Measurements from ENCODE around the gene RASGRP2.

Gene RASGRP2

DNA sequence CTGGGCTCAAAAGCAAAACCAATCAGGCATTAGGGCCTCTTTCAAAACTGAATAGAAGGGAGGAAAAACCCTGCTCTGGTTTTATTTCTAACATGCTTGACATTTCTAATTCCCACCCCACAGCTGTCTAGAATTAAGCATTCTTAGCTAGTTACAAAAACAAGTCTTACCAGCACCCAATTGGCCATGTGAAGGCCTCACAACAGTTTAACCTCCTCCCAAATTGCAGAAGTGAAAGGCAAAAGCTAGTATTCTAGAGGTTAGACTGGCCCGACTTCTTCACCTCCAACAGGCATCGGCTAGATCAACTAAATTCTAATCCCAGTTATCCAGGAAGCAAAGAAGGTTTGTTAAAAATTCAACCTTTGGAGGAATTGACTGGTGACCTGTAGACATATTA lies 27.9 kb upstream of the RASGRP2 start:
- no peak for DNase-seq (ENCODE audit: low read depth in 2 of 2)

- no peak for DNase-seq (ENCODE audit: low read depth in 2 of 2)
These were observed 26.2 kb upstream of the RASGRP2 start for GRCh38 chr11:64770120-64770519.

DNA sequence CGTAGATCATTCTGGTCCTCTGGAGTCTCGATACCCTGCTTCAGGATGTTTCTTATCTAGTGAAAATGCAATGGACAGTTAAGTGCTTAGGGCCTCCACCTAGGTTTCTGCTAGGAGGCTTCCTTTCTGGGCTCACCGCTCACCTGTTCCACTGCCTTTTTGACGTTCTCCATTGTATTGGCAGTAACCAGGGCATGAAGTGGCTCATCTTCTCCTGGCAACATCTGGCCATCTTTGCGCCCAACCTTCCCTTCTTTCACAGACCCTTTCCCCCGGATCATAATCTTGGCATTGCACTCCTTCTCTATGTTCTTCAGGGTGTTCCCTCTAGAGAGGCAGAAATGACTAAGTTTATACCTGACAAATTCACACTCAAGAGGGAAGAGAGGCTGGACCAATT lies 25.3 kb upstream of the RASGRP2 start:
- no peak for DNase-seq (ENCODE audit: low read depth in 2 of 2)

- DNase-seq (ENCODE audit: low read depth in 2 of 2): no peak
These were observed 24.4 kb upstream of the RASGRP2 start for GRCh38 chr11:64768300-64768694.

- DNase-seq (ENCODE audit: low read depth in 2 of 2): peak in 1 of 2 donors; percentile 71
These were observed 23.7 kb upstream of the RASGRP2 start for GRCh38 chr11:64767344-64768299.

DNA sequence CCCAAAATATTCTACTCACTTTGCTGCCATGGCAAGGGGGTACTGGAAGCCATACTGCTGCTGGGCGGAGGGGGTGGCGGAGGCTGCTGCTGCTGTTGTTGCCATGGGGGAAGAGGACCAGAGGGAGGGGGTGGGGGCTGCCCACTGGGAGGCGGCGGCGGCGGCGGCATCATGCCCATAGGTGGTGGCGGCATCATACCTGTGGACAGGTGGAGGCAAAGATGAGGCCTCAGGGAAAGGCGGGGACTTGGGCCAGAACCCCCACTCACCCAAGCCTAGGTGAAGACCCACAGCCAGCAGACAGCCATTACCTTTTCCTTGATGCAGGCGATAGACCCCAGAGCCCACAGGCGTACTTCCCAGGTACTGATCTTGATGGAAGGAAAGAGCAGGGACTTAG lies 22.9 kb upstream of the RASGRP2 start:
- DNase-seq (ENCODE audit: low read depth in 2 of 2): no peak

- DNase-seq (ENCODE audit: low read depth in 2 of 2): no peak
These were observed 22.1 kb upstream of the RASGRP2 start for GRCh38 chr11:64765851-64766665.

DNA sequence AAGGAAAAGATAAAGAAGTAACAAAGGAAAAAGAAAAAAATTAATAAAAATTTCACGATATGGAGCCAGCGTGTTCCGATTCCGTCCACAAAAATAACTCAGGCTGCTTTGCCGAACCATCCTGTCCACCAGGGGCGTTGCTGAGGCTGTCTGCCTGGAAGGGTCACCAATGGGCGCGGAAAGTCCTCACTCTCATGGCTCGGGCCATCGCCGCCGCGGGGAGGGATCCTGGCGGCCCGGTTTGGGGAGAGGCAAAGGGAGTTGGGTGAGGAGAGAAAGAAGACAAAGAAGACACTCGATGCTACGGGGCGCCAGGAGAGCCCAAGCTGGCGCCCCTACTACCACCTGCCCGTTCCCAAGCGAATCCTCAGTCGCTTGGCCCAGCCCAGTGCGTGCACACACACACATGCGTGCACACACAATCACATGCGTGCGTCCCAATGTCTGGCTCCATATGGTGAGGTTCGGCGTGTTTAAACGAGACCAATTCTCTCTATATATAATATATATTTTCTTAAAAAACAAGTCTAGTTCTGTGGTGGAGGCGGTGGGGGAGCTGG lies 21.4 kb upstream of the RASGRP2 start:
- no peak for DNase-seq (ENCODE audit: low read depth in 2 of 2)

- no peak for DNase-seq (ENCODE audit: low read depth in 2 of 2)
These were observed 20.8 kb upstream of the RASGRP2 start for GRCh38 chr11:64764753-64765152.

GRCh38 chr11:64764040-64764611 lies 20.2 kb upstream of the RASGRP2 start:
- no peak for DNase-seq (ENCODE audit: low read depth in 2 of 2)

DNA sequence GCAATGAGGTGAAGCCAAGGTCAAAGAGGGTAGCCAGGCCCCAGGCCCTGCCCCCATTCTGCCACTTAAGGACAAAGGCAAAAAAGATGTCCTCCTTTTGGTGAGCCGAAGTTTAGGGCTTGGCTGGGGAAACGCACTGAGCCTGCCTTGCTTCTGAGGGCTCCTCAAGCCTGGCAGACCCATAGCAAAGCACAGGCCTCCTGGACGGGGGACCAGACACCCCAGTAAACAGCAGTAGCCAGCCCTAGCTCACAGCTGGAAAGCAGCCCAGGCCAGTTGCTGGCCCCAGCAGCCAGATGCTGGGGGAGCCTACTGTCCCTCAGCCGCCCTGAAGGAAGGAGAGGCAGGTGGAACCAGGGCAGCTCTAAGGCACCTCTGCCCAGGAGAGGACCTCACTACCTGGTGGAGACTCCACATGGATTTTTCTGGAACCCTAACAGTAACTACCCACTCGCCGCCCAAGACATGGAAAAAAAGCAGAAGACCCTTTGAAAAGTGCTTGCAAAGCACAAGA lies 19.6 kb upstream of the RASGRP2 start:
- no peak for DNase-seq (ENCODE audit: low read depth in 2 of 2)

DNA sequence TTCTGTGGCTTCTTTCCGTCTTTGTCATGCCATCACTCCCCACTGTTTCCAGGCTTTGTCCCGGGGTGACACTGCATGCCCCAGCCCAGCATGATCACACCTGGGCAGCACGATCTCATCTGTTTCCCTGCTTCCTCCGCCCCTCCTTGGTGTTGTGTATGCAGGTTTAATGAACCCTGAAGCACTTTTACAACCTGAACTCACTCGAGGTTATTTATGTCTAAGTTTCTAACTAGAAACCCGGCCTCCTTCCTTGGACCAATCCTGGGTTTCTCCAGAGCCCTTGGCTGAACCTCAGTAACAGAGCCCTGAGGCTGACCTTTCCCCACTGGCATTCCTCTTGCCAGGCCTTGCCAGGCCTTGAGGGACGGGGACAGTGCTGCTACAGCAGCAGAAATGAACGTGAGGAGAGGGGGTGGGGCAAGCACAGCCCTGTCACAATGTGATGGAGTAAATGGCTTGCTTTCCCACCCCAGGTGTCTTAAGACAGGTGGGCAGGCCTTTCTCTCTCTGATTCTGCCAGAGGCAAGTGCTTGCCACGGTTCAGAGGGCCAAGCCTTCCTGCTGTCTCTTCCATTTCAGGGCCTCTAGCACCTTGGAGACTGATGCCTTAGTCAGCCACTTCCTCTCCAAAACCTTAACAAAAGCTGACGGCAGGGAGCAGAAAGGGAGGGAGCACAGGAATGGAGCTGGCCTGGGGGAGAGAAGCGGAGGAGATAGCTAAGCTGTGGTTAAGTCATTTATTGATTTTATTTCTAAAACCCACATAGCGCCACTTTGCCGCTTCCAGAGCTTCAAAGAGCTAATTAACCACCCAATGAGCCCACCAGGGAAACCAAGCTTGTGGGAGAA lies 19.0 kb upstream of the RASGRP2 start:
- no peak for DNase-seq (ENCODE audit: low read depth in 2 of 2)

DNA sequence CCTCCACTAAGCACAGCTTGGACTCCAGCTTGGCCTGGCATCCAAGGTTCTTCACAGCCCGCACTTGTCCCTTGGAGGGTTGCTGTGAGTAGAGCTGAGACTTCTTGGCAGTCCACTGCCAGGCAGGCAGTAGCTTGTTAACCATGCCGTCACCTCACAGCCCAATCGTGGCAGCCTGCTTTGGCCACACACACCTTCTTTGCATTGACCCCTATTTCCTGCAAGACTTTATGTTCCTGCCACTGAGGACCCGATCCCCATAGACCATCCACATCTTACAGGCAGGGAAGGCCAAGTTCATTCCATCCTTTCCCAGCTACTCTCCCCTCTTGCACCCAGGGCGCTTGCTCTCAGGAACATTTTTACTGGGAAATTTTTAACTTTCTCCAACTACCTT lies 18.3 kb upstream of the RASGRP2 start:
- no peak for DNase-seq (ENCODE audit: low read depth in 2 of 2)

DNA sequence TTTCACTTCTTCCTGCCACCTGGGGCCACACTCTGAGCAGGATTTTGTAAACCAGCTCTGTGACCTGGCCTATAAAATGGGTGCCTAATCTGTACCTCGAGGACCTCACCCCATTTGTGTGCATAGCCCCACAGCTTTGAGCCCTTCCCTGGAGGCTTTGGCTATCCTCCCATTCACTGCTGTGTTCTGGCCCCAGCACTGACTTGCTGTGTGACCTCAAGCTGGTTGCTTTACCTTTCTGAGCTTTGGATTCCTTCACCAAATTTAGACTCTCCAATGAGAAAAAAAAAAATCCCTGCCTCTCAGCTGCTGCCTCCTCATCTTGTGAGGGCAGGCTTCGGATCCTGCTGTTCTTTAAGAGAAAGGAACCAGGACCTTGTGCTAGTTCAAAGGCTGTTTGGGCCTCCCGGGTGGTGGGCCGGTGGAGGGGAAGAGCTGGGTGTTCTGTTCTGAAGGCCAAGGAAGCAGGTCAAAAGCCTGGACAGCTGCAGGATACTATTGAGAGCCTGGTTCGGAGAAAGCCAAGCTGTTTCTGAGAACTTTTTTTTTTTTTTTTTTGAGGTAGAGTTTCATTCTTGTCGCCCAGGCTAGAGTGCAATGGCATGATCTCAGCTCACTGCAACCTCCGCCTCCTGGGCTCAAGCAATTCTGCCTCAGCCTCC lies 16.9 kb upstream of the RASGRP2 start:
- DNase-seq (ENCODE audit: low read depth in 2 of 2): no peak

DNA sequence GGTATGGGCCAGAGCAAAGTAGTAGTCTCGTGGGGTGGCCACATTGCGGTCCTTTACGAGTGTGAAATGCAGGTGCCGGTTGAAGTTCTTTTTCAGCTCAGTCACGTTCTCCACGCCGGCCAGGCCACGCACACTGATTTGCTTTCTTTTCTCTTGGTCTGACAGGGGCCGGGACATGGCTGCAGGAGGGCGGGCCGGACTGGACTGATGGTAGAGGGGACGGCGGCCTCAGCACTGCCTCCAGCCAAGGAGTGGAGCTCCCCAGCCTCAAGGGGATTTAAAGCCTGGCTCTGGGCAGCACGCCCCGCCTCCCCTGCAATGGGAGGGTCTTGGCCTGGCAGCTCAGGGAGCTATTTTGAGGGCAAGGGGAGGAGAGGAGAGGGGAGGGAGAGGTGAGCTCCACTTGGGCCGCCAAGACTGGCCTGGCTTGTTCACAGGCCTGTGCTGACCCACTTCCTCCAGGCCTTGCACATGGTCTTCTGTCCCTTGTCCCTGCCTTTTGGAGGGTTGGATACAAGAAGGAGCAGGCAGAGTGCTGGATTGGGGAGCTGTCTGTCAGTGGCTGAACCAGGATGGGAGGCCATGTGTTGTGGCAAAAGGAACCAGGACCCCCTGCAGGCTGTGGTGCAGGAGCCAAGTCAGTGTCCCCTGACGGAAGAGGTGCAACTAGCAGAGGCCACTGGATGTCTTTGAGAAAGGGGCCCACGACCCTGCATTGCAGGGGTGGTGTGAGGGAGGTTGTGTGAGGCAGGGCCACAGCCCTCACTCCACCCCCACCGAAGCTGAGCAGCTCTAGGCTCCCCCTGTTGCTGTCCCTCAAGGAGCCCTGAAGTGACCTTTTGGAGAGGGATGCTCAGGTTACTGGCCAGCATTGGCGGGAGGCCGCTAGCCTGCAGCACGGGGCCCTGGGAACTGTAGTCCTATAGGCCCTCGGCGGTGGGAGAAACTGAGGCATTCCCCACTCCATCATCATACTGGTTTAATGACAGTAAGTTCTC lies 16.1 kb upstream of the RASGRP2 start, which contains the start of gene PYGM:
Gene PYGM, minus strand, starts transcription at position 253 of the 998 bp plus-strand sequence. Its CDS starts 76 bp downstream, at position 177.
- no peak for DNase-seq (ENCODE audit: low read depth in 2 of 2)

- DNase-seq (ENCODE audit: low read depth in 2 of 2): no peak
These were observed 15.3 kb upstream of the RASGRP2 start for GRCh38 chr11:64759131-64759721.

DNA sequence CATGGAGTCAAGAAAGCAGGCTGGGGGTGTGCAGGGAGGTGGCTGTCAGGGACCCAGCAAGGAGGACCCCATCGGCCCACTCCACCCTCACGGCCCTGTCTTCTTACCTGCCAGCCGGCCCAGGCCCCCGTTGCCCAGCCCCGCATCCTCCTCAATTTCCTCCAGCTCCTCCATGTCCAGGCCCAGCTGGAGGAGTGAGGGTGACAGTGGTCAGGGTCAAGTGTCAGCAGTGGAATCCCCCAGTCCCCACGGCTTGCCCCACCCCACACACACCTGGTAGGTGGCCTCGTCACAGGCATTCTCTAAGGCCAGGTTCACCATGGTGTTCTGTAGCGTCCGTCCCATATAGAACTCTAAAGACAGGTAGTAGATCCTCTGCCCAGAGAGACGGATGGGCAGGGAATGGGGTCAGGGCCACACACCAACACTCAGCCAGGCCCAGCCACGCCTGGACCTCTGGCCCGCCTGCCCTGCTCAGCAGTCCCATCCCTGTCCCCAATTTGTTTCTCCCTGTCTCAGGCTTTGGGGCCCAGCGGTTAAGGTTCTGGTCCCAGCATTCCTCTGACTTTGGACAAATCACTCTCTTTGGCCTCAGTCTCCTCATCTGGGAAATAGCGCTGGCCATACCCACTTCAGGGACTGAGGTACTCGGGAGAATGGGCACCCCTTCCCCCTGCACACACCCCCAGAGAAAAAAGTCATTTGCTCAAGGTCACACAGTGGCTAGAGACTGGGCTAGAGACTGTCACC lies 14.6 kb upstream of the RASGRP2 start:
- DNase-seq (ENCODE audit: low read depth in 2 of 2): no peak
